ENCODE measurements around the gene S100A8.
"Not testable (repeated sequence)": the region's sequence is repeated elsewhere in the genome, so short reads cannot be mapped to it uniquely, and the experiment has no call there.

S100A8 gene

DNA sequence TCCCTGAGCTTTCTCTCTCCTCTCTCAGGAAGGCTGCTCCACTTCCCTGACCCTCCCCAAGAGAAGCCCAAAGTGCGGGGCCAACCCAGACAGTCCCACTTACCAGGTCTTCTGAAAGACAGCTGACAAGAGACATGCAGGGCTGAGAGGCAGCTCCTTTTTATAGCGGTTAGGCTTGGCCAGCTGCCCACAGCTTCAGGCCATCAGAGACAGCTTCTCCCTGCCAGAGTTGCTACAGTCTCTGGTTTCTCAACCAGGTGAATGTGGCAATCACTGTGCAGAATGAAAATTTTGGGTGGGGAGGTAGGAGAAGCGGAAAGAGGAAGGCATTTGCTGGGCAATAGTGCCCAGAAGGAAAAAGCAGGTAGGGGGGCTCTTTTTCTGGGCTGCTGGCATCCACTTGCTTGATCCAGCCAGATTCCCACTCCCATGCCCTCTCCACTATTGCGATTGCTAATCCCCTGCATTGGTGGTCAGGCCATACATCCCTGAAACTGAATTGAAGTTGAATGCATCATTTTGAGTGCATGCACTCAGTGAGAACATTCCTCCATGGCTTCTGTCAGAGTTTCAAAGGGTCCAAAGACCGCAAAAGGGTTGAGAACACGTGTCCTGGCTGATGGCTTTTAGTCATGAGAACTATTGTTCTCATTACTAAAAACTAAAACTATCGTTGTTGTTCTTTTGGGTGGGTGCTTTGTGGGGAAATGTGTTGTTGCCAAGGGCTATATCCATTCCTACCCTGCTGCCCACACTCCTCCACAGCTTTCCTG, at the start of gene S100A8:
S100A8 (minus strand) TSS at position 136 of the 773 bp plus-strand sequence. CDS start 538 bp downstream, outside the sequence.
- peak; percentile 44 for DNase-seq

DNA sequence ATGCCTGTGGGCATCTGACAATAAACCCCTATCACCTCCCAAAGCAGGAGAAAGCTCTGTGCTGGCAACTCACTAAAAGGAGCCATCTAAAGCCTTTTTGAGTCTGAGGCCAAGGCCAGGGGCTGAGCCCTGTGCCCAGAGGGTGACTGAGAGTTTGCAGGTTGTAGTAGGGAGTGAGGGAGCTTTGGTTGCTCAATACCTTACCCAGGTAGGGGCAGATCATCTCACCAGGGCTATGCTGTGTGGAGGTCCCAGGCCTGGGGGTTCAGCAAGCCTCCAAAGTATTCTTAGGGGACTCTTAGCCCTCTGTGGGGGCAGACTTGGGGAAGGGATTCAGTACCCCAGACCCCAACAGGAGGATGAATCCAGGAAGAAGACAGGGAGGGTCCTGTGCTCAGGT, 48.4 kb upstream of the S100A8 start:
- DNase-seq = no peak

- DNase-seq = no peak
These were observed 47.7 kb upstream of the S100A8 start for GRCh38 chr1:153438599-153438998.

DNA sequence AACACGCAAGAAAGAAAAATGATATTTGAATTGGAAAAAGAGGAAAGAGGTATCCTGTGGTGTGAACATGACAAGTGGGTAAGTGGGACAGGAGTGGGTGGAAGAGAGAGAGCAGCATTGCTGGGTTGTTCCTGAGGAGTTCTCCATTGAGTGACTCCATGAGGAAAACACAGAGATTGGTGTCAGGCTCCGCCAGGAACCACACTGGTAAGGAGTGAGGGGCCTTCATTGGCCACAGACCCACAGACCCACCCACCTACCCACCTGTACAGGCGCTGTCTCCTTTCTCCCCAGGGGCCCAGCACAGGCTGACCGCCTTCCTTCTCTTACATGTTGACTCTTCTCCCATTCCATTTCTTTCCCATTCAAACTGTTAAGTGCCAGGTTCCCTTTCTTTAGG, 46.4 kb upstream of the S100A8 start:
- DNase-seq = no peak

- peak; percentile 15 for DNase-seq
These were observed 44.0 kb upstream of the S100A8 start for GRCh38 chr1:153434746-153435455.

DNA sequence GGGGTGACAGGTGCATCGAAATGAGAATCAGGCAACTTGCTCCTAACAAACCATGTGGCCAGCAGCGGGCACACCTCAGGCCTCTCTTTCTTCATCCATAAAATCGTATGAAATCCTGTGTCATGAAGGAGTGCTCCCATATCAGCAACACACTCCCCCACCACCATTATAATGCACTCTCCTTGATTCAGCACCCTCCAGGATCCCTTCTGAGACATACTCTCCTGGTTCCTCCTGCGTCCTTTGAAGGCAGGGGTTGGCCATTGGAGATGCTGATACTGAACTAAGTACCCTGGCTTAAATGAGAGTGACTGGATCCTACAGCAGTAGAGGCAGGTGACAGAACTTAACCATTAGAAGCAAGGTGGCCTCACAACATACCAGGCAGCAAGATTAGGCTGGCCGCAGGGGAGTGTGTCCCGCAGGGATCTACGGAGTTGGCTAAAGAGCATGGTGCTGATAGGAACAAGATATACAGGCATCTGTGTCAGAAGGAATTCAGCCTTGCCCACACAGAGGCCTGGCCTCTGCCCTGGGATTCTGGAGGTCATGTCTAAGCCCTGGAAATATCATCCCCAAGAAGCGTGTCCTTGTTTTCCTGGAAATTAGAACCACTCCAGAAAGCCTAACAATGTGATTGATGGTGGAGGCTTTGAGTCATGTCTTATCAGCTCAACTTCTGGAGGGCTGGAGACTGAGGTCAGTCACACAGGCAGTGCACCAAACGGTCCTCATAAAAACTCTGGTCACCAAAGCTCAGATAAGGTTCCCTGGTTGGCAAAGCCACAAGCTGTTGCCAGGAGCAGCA, 42.2 kb upstream of the S100A8 start:
- peak; percentile 22 for DNase-seq

GRCh38 chr1:153431928-153432327, 41.1 kb upstream of the S100A8 start:
- DNase-seq = no peak

GRCh38 chr1:153431427-153431826, 40.6 kb upstream of the S100A8 start:
- no peak for DNase-seq

- no peak for DNase-seq
These were observed 40.1 kb upstream of the S100A8 start for GRCh38 chr1:153431002-153431401.

GRCh38 chr1:153430561-153430960, 39.7 kb upstream of the S100A8 start:
- DNase-seq = no peak

- no peak for DNase-seq
These were observed 39.3 kb upstream of the S100A8 start for GRCh38 chr1:153430166-153430553.

DNA sequence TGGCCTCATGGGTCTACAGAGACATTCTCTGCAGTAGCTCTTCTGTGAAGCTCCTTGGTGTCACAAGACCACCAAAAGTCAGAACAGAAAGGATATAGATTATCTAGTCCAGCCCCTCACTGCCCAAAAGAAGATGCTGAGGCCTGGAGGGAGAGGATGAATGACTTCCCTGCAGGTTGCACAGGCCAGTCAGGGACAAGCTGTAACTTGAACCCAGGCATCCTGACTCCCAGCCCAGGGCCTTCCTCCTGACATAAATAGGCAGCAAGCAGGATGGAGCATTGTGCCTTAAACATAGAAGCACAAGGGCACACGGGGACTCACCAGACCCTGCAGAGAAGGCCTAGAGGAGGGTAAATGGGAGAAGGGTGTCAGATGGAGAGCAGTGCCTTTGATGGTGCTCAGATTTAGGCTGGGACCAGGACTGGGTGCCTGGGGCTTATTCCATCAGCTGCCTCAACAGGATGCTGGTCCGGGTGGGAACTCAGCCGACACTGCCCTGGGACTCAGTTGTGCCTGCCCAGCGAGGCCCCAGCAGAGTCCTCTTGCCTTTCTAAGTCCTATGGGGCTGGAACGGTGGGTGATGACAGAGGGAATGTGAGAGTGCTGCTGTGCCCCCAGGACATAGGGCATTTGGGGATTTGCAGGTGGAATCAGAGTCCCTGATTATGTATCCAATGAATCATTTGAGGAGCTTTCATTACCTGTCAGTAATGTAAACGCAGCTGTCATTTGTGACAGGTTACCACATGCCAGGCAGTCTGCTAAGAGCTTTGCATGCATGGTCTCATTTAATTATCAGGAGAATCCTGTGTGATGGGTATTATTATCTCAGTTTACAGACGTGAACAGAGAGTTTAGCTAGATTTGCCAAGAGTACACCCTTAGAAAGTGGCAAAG, 38.6 kb upstream of the S100A8 start:
- DNase-seq = no peak

DNA sequence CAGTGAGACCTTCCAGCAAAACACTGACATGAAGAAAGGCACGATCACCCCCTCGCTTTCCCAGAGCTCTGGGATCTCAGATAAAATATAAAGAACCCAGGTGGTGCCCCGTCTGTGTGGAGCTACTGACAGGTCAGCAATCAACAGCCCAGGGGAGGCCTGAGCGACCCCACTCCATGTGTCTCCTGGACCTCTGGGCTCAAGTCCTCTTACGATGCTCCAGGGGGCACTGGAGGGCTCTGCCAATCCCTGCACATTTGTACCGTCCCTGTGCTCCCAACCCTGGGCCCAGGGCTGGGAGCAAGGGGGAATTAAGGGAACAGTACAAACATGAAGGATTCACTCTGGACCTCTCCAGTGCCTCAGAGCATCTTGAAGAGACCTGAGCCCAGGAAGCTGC, 37.9 kb upstream of the S100A8 start:
- no peak for DNase-seq

GRCh38 chr1:153428073-153428638, 37.3 kb upstream of the S100A8 start:
- DNase-seq = no peak

DNA sequence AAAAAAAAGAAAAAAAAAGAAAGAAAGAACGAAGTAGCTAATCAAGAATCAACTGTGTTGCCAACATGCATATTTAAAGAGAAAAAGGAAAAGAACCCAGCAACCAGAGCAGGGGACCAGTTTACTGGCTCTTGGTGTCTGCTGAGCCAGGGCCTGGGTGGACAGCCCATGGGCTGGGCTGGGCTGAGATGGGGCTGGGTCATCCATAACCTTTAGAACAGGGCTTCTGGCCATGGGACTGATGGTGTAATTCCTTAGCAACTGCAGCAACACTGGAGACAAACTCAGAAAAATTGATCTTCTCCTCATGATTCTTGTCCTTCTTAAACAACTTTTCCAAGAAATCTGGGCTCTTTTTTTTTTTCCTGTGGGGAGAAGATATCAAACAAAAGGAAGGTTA, 35.9 kb upstream of the S100A8 start:
- DNase-seq = no peak

- peak; percentile 53 for DNase-seq
These were observed 31.7 kb upstream of the S100A8 start for GRCh38 chr1:153422450-153423068.

DNA sequence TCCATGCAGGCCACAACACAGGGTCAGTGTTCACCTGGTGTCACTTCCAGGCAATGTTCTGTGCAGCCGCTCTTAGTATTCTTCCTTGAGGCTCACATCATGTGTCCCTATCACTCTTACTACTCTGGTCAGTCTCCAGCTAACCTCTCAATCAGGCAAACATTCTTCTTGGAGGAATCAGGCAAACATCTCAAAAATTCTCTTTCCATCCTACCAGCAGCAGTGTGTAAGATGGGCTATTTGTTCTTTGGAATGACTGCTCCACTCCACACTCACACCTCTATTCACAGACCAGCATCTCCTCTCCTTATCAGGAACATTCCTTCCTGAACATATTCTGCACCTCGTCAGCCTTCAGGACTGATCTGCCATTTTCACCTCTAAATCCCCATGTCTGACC, 29.4 kb upstream of the S100A8 start:
- DNase-seq = no peak

- DNase-seq = not testable (repeated sequence)
These were observed 28.5 kb upstream of the S100A8 start for GRCh38 chr1:153419436-153419793.

GRCh38 chr1:153418758-153419435, 28.0 kb upstream of the S100A8 start:
- not testable (repeated sequence) for DNase-seq

GRCh38 chr1:153417136-153417888, 26.4 kb upstream of the S100A8 start:
- DNase-seq = no peak

Data from NCI-H226 (cell line).